PC-9 (cell line): ENCODE results near the gene NPW. TPM values are rescaled to one million over a fixed set of nuclear protein-coding genes. Genes with fewer than 3 reads are reported as not detected.

Experiments used
- BruUV-seq: library from RNA; stranded (reverse); fragments of 400-500 nt; replicated peaks from 2 replicates; lab custom pipeline; 2021; lab: Mats Ljungman, UMichigan
- CTCF ChIA-PET: fragments of 300-600 bp; sonication (Branson Sonifier 250); formaldehyde crosslinking; loops from one replicate; lab custom pipeline; 2022; ENCODE audit warnings: antibody characterized with exemption; lab: Charles Lee
- POLR2A ChIA-PET: fragments of 300-600 bp; sonication (Branson Sonifier 250); formaldehyde crosslinking; loops from one replicate; lab custom pipeline; 2022; ENCODE audit warnings: antibody characterized with exemption; ENCODE audit not compliant: unreplicated experiment; lab: Charles Lee
- DNase-seq, 2 experiments: peaks; one replicate each; pipeline versions ENCODE4 v3.0.0 to v3.0.0-alpha.2; 2015 to 2022; ENCODE audit warnings: mixed read lengths in 1 of 2
- H2AFZ ChIP-seq: fragments of 200-600 bp; sonication (generic); 2 replicates; pipeline ENCODE4 v1.8.1; 2017; ENCODE audit warnings: antibody characterized with exemption
- H3F3A ChIP-seq: fragments of 200-600 bp; sonication (generic); 2 replicates; pipeline ENCODE4 v1.8.1; 2017; ENCODE audit warnings: antibody characterized with exemption, mild to moderate bottlenecking, low read depth; ENCODE audit not compliant: insufficient read depth
- H3K27ac ChIP-seq: fragments of 200-600 bp; sonication (generic); 2 replicates; pipeline ENCODE4 v1.6.1; 2016; ENCODE audit warnings: mixed run types
- H3K27me3 ChIP-seq: fragments of 200-600 bp; sonication (generic); 2 replicates; pipeline ENCODE4 v1.6.1; 2016; ENCODE audit warnings: low read depth, mixed run types; ENCODE audit not compliant: insufficient read depth
- H3K36me3 ChIP-seq: fragments of 200-600 bp; sonication (generic); 2 replicates; pipeline ENCODE4 v1.6.1; 2016; ENCODE audit warnings: low read depth, mixed run types
- H3K4me1 ChIP-seq: fragments of 200-600 bp; sonication (generic); replicated peaks from 2 replicates; pipeline ENCODE4 v1.6.1; 2016; ENCODE audit warnings: mixed run types; ENCODE audit not compliant: insufficient read depth
- H3K4me2 ChIP-seq: fragments of 200-600 bp; sonication (generic); 2 replicates; pipeline ENCODE4 v1.6.1; 2017; ENCODE audit warnings: mixed run types
- H3K4me3 ChIP-seq: fragments of 200-600 bp; sonication (generic); 2 replicates; pipeline ENCODE4 v1.6.1; 2016; ENCODE audit warnings: mixed run types
- H3K79me2 ChIP-seq: fragments of 200-600 bp; sonication (generic); 2 replicates; pipeline ENCODE4 v1.6.1; 2017; ENCODE audit warnings: low read depth, mixed run types
- H3K9me2 ChIP-seq: fragments of 200-600 bp; sonication (generic); 2 replicates; pipeline ENCODE4 v1.8.1; 2017; ENCODE audit warnings: mild to moderate bottlenecking; ENCODE audit not compliant: insufficient read depth
- H3K9me3 ChIP-seq: fragments of 200-600 bp; sonication (generic); 2 replicates; pipeline ENCODE4 v1.8.1; 2016; ENCODE audit warnings: low read depth; ENCODE audit not compliant: insufficient read depth
- H4K20me1 ChIP-seq: fragments of 200-600 bp; sonication (generic); 2 replicates; pipeline ENCODE4 v1.8.1; 2017; ENCODE audit not compliant: insufficient read depth
- CTCF ChIP-seq: fragments of 200-600 bp; sonication (generic); conservative IDR thresholded peaks from 2 replicates; pipeline ENCODE4 v1.6.1; 2017; ENCODE audit warnings: mixed run types, antibody characterized with exemption, mild to moderate bottlenecking, moderate library complexity
- EZH2 ChIP-seq: fragments of 200-600 bp; sonication (generic); IDR thresholded peaks from 2 replicates; pipeline ENCODE4 v1.8.0; 2017; ENCODE audit warnings: antibody characterized with exemption, low read depth
- intact Hi-C: fragments of 100-400 bp; cut with micrococcal nuclease; formaldehyde crosslinking; loops from one replicate; pipeline ENCODE4 v1.10.0; 2022; ENCODE audit not compliant: unreplicated experiment
- total RNA-seq: library from RNA; stranded (reverse); gene quantifications from 2 replicates; pipeline ENCODE4 v1.2.3, GENCODE V29; 2021

The NPW gene
- total RNA-seq, 1 experiment from 2014 or later = 4.0 TPM

GRCh38 chr16:2023092-2024031 is 3.8 kb downstream of the NPW start:
- peak overlapping the region; percentile 85 for H3K4me2 ChIP-seq
- DNase-seq = peak; percentile 61 to 97
- H3F3A ChIP-seq = peaks cover 9% of the 10 kb centered on the region; the same call in 1 of the 2 replicates
- CTCF ChIA-PET = interaction anchor here (0.6 to 1.4 kb wide), 9 partner anchors 10 to 471 kb away, joined by 3 to 15 read pairs (median 7); no protein-coding TSS in a partner anchor
- intact Hi-C loops = loop anchor here (1.0 to 2.0 kb wide), 5 partner anchors 20 to 125 kb away; partner anchors contain the start of gene RAB26
- H3K4me1 ChIP-seq = peaks cover 16% of the 10 kb centered on the region
- TF ChIP-seq EZH2 (no peak), CTCF (peak; percentile 96)
- H3K36me3 ChIP-seq = no peaks in the 10 kb centered on the region
- BruUV-seq = no TSS peak
- POLR2A ChIA-PET = interaction anchor here (0.5 to 1.0 kb wide), 3 partner anchors 18 to 125 kb away, joined by 3 to 4 read pairs (median 3); no protein-coding TSS in a partner anchor
- H3K27ac ChIP-seq = no peak overlapping the region
- no peaks in the 10 kb centered on the region for H3K9me3 ChIP-seq
- H2AFZ ChIP-seq = peak overlapping the region; percentile 74; the same call in 1 of the 2 replicates
- peak overlapping the region; percentile 52; the same call in 1 of the 2 replicates for H3K4me3 ChIP-seq
- peaks cover 4% of the 10 kb centered on the region; the same call in 1 of the 2 replicates for H4K20me1 ChIP-seq
- H3K27me3 ChIP-seq = no peaks in the 10 kb centered on the region
- H3K79me2 ChIP-seq = 0 out of 2 replicates have a peak, but pooled peaks cover 4% of the 10 kb centered on the region
- H3K9me2 ChIP-seq = no peaks in the 10 kb centered on the region

DNA sequence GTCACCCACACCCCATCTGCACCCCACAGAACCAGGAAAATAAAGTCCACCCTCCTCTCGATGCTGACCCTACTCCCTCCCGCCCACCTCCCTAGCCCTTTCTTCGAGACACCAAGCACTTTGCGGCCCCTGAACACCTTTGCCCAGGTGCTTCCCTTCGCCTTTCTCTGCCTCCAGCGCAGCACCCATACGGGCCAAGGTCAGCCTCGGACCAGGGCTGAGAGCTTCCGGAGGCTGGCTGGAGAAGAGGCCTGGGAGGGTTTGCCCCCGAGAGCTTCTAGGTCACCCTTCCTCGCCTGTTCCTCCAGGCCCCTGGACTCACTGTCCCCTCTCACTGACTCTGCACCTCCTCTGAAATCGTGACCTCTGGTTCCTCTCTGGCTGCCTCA is 4.4 kb downstream of the NPW start:
- H3K4me1 ChIP-seq = peaks cover 16% of the 10 kb centered on the region
- POLR2A ChIA-PET = no interaction called here

More for the DNA sequence above, 4.4 kb downstream of the NPW start:
- BruUV-seq = no TSS peak
- peaks cover 9% of the 10 kb centered on the region; the same call in 1 of the 2 replicates for H3F3A ChIP-seq
- no peak for DNase-seq
- H3K27me3 ChIP-seq = no peaks in the 10 kb centered on the region
- no peak overlapping the region for H3K4me2 ChIP-seq
- CTCF ChIA-PET = no interaction called here
- intact Hi-C loops = no loop called here
- no peak overlapping the region for H3K27ac ChIP-seq
- H3K9me3 ChIP-seq = no peaks in the 10 kb centered on the region
- H4K20me1 ChIP-seq = peaks cover 4% of the 10 kb centered on the region; the same call in 1 of the 2 replicates
- H3K79me2 ChIP-seq = 0 out of 2 replicates have a peak, but pooled peaks cover 4% of the 10 kb centered on the region
- H3K9me2 ChIP-seq = no peaks in the 10 kb centered on the region
- H3K36me3 ChIP-seq = no peaks in the 10 kb centered on the region
- TF ChIP-seq EZH2 (no peak), CTCF (no peak)
- no peak overlapping the region for H2AFZ ChIP-seq
- H3K4me3 ChIP-seq = no peak overlapping the region
